DMS53 treated with DMSO at 0.1 percent for 48 hours (cell line): ENCODE measurements around the gene ARSG.

ENCODE experiments used
- DNase-seq: peaks from one replicate; lab custom pipeline; 2025; ENCODE audit not compliant: unreplicated experiment; lab: John Stamatoyannopoulos, UW

The ARSG gene

GRCh38 chr17:68446626-68447041, 155.3 kb downstream of the ARSG start:
- DNase-seq = no peak

DNA sequence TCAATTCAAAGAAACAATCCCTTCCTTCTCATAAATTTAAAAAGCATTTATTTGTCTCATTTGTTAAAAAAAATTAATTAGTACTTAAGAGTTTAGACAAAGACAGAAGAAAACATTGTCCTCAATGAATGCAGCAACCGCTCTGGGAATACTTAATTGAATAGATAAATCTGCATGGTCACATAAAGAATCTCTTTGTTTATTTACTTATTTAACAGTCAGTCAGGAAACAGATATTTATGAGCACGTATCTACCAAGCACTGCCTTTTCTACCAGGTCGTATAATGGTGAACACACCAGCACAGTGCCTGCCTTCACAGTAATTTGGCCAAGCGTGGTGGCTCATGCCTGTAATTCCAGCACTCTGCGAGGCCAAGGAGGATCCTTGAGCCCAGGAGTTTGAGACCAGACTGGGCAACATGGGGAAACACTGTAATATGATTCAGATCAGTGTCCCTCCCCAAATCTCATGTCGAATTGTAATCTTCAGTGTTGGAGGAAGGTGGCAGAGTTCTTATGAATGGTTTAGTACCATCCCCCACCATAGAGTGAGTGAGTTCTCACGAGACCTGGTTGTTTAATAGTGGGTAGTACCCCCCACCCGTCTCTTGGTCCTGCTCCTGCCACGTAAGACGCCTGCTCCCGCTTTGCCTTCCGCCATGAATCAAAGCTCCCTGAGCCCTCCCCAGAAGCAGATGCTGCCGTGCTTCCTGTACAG, 157.9 kb downstream of the ARSG start:
- no peak for DNase-seq

GRCh38 chr17:68450391-68450790, 159.1 kb downstream of the ARSG start:
- DNase-seq = no peak

DNA sequence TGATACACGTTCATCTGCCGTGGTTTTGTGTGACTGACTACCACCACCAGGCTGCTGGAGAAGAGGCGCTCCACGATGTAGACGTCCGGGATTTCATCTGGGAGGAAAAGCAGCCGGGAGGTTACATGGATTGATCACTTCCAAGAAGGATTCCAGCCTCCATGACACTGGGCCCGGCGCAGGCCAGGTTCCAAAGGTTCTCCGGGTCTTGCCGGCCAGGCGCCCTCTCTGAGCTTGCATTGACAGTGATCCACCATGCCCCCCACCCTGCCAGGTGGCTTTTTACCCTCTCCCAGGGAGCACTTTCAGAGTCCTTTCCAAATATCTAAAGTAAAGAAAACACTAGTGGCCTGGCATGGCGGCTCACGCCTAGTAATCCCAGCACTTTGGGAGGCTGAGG, 159.5 kb downstream of the ARSG start:
- no peak for DNase-seq

- DNase-seq = no peak
Observed at GRCh38 chr17:68451670-68452354, 160.5 kb downstream of the ARSG start.

GRCh38 chr17:68452724-68453290, 161.5 kb downstream of the ARSG start:
- DNase-seq = no peak

DNA sequence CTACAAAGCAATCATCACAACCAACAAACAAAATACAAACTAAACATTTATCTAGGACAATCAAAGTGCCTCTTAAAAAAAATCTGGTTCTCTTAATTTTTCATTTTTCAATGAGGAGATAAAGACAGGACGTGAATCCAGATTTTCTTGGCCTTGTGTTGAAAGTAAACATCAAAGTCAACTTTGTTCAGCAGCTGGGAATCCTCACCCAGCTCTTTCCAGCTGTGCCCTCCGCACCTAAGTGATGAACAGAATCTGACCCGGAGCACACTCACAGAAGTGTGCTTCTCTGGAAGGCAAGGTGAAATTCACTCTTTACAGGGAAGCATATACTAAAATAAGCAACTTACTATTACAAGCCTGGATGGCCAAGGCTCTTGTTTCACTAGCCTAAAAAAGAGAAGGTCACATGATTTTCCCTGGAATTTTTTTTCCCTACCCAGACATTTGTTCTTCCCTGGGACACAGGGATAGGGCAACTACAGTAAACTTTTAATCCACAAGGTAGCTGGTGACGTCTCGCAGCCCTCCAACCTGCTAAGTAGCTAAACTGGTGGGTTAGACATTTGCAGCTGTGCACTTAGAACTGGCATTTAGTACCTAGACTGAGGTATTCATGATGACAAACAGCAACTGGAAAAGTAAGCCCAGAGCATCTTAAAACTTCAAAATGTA, 162.8 kb downstream of the ARSG start:
- DNase-seq = no peak

DNA sequence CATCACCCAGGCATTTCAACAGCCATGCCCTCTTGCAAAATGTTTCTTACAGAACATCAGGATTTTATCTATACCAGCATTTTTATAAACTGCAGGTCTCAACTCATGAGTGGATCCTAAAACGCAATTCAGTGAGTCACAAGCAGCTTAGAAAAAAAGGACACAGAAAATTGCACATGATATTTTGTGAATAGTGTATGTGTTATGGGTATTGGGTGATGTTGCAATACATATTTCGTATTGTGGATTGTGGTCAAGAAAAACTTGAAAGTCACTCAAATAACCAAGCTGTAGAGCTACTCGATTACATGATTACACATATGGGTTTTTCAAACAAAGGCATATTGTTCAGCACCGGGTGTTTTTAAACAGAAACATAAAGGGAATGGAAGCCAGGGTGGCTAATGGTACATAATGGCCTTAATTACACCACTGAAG, 164.6 kb downstream of the ARSG start:
- no peak for DNase-seq

DNA sequence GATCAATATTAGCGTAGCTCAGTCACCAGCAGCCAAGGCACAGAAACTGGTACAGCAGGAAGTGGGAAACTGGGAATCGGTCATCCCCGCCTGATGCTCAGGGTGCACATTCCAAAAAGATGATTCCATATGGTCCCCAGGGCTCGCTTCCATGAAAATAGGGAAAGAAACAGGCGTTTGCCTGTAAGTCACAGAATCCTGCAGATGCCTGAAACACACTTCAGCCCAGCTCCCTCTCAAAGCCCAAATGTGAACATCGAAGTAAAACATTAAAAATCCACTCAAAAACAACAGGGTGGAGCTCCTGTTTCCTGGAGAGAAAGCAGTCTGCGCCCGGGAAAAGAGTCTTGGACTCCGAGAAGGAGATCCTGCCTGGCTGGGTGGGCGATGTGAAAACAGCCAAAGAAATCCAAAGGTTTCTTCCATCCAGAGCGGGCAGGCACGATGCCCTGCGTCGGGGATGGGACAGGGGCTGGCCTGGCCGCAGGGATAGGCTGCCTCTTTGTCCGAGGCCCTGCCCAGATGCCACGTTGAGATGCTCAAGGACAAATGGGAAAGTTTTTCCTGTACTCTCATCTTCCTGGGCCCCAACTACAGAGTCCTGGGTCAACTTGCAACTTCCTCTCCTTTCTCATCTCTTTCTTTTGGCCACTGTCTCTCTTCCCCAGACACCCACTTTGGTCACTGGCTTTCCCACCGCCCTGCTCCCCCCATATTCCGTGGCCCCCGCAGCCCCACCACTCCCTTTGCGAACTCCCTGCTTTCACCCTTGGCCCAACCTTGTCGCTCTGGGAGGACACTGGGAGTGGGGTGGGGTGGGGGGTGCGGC, 165.3 kb downstream of the ARSG start:
- peak; percentile 69 for DNase-seq

DNA sequence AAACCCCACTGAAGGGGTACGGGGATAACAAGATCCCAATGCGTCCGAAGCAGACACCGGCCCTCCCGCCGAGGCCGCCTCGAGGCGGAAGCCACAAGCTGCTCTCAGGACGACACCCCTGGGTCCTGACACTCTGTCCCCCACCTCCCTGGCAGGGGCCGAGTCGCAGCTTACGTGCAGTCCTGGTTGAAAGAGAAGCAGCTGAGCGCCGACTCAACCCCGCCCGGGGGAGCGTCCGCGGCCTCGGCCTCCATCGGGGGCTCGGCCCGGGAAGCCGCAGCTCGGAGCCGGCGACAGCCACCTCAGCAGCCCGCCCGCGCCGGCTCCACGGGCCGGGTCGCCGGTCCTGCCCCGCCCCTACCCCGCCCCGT, 165.9 kb downstream of the ARSG start, which contains the start of gene WIPI1:
WIPI1 (minus strand) TSS at position 329 of the 371 bp plus-strand sequence; CDS start at position 254, 75 bp downstream.
- no peak for DNase-seq

GRCh38 chr17:68457539-68458259, 166.4 kb downstream of the ARSG start:
- DNase-seq = peak; percentile 96

- no peak for DNase-seq
Observed at GRCh38 chr17:68458260-68459036, 167.2 kb downstream of the ARSG start.

DNA sequence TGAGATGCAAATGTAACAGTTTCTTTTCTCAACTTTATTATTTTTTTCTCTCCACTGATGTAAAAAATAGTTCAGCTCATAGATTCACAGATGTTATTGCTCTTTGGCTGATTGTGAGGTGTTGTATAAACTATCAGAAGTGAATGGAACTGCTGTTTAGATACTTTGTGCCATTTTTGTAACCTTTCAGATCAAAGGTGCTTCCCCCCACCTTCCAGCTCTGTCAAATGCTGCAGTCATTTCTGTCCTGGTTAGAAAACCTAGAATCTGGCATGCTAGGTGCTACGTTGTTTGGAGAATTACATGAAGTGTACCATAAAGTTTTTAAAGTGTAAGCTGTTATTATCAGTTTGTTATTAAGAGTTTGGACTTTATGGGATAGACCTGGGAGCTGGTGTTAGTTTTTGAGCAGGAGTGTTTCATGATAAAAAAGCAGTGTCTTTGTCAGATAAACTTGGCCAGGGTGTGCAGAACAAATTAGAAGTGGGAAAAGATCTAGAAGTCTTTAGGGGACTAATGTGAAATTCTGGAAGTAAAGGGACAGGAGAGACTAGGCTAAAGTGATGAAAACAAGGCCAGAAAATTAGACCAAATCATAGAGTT, 167.8 kb downstream of the ARSG start:
- DNase-seq = no peak

DNA sequence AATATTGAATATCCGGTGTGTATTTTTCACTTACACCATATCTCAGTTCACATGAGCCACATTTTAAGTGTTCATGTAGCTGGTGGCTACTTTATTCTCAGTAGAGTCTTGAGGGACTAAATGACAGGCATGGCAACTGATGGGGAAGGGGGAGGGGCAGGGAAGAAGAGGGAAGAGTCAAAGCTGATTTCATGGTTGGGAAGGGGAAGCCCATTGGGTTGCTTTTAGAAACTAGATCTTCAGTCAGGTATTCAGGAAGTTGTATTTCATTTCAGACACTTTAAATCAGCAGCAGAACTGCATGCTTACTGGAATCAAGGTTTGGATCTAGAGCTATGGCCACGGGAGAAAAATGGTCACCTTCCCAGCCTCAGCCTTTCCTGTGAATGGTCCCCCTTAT, 168.9 kb downstream of the ARSG start:
- DNase-seq = no peak

DNA sequence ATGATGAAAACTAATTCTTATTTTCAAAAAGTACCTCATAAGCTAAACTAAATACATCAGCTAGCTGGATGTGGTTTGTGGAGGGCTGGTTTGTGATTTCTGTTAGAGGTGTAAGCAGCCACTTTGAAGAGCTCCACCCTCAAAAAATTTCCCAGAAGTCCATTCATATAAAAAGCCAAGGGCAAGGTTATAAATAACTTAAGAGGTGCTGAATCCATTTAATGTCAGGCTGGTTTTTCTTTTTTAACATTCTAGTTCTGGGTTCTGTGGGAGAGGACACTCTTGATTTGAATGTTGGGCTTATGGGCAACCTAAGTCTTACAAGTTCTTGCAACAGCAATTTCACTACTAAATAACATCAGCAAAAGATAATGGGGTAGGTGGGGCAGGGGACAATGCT, 169.4 kb downstream of the ARSG start:
- no peak for DNase-seq

DNA sequence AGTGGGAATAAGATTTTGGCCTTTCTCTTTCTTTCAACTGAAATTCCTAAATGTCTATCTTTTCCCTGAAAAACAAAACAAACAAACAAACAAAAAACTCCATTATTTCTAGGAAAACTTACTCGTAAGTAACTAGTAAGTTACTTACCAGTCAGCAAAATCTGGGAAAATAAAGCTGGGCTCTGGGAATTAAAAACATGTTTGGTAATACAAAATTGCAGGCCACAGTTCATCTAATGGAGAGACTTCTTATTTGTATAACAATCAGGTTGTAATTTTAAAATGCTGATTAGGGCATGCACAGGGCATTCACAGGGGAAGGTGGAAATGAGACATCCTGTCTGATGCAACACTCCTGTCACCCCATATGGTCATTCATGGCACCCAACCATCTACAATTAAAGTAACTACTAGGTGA, 169.8 kb downstream of the ARSG start:
- no peak for DNase-seq

- DNase-seq = no peak
Observed at GRCh38 chr17:68461589-68461988, 170.3 kb downstream of the ARSG start.

DNA sequence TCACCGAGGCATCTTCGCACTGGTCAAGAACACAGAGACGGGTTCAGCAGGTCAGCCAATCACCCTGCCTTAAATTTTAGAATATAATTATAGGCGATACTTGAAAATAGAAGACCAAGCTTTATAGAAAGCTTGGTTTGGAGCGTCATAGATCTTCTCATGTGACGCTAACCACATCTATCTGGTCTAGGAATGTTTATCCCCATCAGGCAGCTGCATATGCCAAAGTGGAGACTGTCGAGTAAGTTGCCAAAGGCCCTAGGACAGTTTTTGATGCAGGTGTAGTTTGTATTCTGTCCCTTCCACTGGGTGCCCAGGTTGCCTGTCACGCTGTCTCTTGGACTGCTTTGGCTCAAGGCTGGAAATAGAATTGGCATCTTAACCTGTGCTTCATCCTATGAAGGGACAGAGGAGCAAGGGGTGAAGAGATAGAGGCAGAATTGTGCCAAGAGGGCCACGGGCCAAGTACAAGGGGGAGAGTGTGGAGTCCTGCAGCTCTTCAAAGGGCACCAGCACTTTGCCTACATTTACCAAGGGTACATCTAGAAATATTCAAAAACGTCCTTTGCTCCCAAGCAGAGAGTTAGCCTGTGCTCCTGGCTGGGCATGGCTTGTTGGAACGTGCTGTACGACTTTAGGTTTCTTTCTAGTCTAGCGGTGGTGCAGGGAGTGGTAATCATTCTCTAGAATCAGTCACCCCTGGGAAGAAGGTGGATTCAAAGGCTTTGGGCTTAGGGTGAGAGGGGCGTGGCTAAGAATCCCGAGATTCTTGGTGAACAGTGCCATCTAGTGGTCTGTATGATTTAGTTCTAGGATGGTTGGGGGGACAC, 171.3 kb downstream of the ARSG start:
- DNase-seq = peak; percentile 83
